ENCODE data around the gene RALGPS2. TPM values are rescaled to one million over a fixed set of nuclear protein-coding genes. Genes with fewer than 3 reads are reported as not detected.

Gene RALGPS2
- total and polyA plus RNA-seq, 2 experiments from 2014 or later = 8.1 to 31.2 TPM

GRCh38 chr1:178908358-178908757 lies 183.3 kb downstream of the RALGPS2 start (continued):
- no peak for TF ChIP-seq ZNF462 (CRISPR knock-in tag; IDR thresholded peaks at IDR 0.05)
- no peak for TF ChIP-seq ZNF114 (CRISPR knock-in tag; IDR thresholded peaks at IDR 0.05)
- TF ChIP-seq ZNF331 (CRISPR knock-in tag; IDR thresholded peaks at IDR 0.05; ENCODE audit: low read depth) = no peak
- TF ChIP-seq JUNB (IDR thresholded peaks at IDR 0.05; ENCODE audit: unreplicated experiment) = no peak

- H3K27ac Mint-ChIP-seq = no peak overlapping the region
- peaks cover 10% of the 10 kb centered on the region; the same call in 2 of the 3 replicates for H3K36me3 Mint-ChIP-seq (ENCODE audit: low read depth)
- H3K9me2 ChIP-seq (ENCODE audit: insufficient read depth) = no peaks in the 10 kb centered on the region
- H4K20me1 ChIP-seq (replicated peaks; ENCODE audit: insufficient read depth) = no peaks in the 10 kb centered on the region
- no peak overlapping the region for H3K4me2 ChIP-seq
- H2AFZ ChIP-seq = no peak overlapping the region
- no peak overlapping the region for H3K4me3 ChIP-seq
- no peaks in the 10 kb centered on the region for H3F3A ChIP-seq (replicated peaks; ENCODE audit: low read depth)
- H3K27me3 ChIP-seq (ENCODE audit: insufficient read depth) = no peaks in the 10 kb centered on the region
- H3K4me1 Mint-ChIP-seq = no peaks in the 10 kb centered on the region; the same call in 2 of the 3 replicates
- no peaks in the 10 kb centered on the region for H3K9me3 Mint-ChIP-seq
- no peak for ATAC-seq
- H3K27me3 Mint-ChIP-seq (ENCODE audit: insufficient read depth, low read depth, poor library complexity) = peaks cover 2% of the 10 kb centered on the region
- H3K4me1 ChIP-seq (ENCODE audit: insufficient read depth) = no peaks in the 10 kb centered on the region; the same call in 1 of the 2 replicates
- no peaks in the 10 kb centered on the region for H3K36me3 ChIP-seq (ENCODE audit: insufficient read depth)
- no peaks in the 10 kb centered on the region for H3K79me2 ChIP-seq (replicated peaks; ENCODE audit: insufficient read depth)
- TF ChIP-seq REST (IDR thresholded peaks at IDR 0.05; ENCODE audit: unreplicated experiment) (no peak), NANOG (IDR thresholded peaks at IDR 0.05; ENCODE audit: borderline replicate concordance) (no peak), EZH2phosphoT487 (IDR thresholded peaks at IDR 0.05; ENCODE audit: unreplicated experiment) (no peak), CTCF (conservative IDR thresholded peaks at IDR 0.05; ENCODE audit: low read depth in 2 of 2) (no peak)
- DNase-seq (ENCODE audit: low spot score) = no peak
- no peak overlapping the region for H3K4me3 Mint-ChIP-seq
- H3K27ac ChIP-seq (ENCODE audit: low read depth) = no peak overlapping the region
Observed at GRCh38 chr1:178910023-178910422, 185.0 kb downstream of the RALGPS2 start.

All from GM23338 (cell line).